Measurements from ENCODE around the gene AMACR. TPM values are rescaled to one million over a fixed set of nuclear protein-coding genes. Genes with fewer than 3 reads are reported as not detected.

The AMACR gene
- total and polyA plus RNA-seq, 2 of the 8 experiments (the other 6 are each of a cell fraction or from before 2014, with no cell fraction given): 9.1 to 12.6 TPM

GRCh38 chr5:34009610-34010009, 1.8 kb upstream of the AMACR start (continued):
- TF ChIP-seq, protein P1, sequence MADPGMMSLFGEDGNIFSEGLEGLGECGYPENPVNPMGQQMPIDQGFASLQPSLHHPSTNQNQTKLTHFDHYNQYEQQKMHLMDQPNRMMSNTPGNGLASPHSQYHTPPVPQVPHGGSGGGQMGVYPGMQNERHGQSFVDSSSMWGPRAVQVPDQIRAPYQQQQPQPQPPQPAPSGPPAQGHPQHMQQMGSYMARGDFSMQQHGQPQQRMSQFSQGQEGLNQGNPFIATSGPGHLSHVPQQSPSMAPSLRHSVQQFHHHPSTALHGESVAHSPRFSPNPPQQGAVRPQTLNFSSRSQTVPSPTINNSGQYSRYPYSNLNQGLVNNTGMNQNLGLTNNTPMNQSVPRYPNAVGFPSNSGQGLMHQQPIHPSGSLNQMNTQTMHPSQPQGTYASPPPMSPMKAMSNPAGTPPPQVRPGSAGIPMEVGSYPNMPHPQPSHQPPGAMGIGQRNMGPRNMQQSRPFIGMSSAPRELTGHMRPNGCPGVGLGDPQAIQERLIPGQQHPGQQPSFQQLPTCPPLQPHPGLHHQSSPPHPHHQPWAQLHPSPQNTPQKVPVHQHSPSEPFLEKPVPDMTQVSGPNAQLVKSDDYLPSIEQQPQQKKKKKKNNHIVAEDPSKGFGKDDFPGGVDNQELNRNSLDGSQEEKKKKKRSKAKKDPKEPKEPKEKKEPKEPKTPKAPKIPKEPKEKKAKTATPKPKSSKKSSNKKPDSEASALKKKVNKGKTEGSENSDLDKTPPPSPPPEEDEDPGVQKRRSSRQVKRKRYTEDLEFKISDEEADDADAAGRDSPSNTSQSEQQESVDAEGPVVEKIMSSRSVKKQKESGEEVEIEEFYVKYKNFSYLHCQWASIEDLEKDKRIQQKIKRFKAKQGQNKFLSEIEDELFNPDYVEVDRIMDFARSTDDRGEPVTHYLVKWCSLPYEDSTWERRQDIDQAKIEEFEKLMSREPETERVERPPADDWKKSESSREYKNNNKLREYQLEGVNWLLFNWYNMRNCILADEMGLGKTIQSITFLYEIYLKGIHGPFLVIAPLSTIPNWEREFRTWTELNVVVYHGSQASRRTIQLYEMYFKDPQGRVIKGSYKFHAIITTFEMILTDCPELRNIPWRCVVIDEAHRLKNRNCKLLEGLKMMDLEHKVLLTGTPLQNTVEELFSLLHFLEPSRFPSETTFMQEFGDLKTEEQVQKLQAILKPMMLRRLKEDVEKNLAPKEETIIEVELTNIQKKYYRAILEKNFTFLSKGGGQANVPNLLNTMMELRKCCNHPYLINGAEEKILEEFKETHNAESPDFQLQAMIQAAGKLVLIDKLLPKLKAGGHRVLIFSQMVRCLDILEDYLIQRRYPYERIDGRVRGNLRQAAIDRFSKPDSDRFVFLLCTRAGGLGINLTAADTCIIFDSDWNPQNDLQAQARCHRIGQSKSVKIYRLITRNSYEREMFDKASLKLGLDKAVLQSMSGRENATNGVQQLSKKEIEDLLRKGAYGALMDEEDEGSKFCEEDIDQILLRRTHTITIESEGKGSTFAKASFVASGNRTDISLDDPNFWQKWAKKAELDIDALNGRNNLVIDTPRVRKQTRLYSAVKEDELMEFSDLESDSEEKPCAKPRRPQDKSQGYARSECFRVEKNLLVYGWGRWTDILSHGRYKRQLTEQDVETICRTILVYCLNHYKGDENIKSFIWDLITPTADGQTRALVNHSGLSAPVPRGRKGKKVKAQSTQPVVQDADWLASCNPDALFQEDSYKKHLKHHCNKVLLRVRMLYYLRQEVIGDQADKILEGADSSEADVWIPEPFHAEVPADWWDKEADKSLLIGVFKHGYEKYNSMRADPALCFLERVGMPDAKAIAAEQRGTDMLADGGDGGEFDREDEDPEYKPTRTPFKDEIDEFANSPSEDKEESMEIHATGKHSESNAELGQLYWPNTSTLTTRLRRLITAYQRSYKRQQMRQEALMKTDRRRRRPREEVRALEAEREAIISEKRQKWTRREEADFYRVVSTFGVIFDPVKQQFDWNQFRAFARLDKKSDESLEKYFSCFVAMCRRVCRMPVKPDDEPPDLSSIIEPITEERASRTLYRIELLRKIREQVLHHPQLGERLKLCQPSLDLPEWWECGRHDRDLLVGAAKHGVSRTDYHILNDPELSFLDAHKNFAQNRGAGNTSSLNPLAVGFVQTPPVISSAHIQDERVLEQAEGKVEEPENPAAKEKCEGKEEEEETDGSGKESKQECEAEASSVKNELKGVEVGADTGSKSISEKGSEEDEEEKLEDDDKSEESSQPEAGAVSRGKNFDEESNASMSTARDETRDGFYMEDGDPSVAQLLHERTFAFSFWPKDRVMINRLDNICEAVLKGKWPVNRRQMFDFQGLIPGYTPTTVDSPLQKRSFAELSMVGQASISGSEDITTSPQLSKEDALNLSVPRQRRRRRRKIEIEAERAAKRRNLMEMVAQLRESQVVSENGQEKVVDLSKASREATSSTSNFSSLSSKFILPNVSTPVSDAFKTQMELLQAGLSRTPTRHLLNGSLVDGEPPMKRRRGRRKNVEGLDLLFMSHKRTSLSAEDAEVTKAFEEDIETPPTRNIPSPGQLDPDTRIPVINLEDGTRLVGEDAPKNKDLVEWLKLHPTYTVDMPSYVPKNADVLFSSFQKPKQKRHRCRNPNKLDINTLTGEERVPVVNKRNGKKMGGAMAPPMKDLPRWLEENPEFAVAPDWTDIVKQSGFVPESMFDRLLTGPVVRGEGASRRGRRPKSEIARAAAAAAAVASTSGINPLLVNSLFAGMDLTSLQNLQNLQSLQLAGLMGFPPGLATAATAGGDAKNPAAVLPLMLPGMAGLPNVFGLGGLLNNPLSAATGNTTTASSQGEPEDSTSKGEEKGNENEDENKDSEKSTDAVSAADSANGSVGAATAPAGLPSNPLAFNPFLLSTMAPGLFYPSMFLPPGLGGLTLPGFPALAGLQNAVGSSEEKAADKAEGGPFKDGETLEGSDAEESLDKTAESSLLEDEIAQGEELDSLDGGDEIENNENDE (IDR thresholded peaks at IDR 0.05; ENCODE audit: insufficient replicate concordance, low read length): no peak
- TF ChIP-seq HDAC6 (IDR thresholded peaks at IDR 0.05; ENCODE audit: low read depth, low read length): no peak
- no peak for TF ChIP-seq GTF2F1 (IDR thresholded peaks at IDR 0.05; ENCODE audit: borderline replicate concordance, low read depth, low read length)
- TF ChIP-seq NANOG (IDR thresholded peaks at IDR 0.05; ENCODE audit: insufficient read depth, low read depth, low read length, poor library complexity, severe bottlenecking): no peak
- TF ChIP-seq CEBPB (IDR thresholded peaks at IDR 0.05; ENCODE audit: low read depth, low read length): no peak
- TF ChIP-seq EZH2 (IDR thresholded peaks at IDR 0.05; ENCODE audit: low read depth, low read length, severe bottlenecking): no peak
- TF ChIP-seq CBX8 (IDR thresholded peaks at IDR 0.05; ENCODE audit: borderline replicate concordance, low read depth, low read length): no peak
- TF ChIP-seq, protein P2, sequence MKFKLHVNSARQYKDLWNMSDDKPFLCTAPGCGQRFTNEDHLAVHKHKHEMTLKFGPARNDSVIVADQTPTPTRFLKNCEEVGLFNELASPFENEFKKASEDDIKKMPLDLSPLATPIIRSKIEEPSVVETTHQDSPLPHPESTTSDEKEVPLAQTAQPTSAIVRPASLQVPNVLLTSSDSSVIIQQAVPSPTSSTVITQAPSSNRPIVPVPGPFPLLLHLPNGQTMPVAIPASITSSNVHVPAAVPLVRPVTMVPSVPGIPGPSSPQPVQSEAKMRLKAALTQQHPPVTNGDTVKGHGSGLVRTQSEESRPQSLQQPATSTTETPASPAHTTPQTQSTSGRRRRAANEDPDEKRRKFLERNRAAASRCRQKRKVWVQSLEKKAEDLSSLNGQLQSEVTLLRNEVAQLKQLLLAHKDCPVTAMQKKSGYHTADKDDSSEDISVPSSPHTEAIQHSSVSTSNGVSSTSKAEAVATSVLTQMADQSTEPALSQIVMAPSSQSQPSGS (IDR thresholded peaks at IDR 0.05; ENCODE audit: low read length): no peak
- TF ChIP-seq FOSL1 (IDR thresholded peaks at IDR 0.05; ENCODE audit: insufficient read depth, low read depth, low read length): no peak

Data from H1 (cell line).